Heart left ventricle (tissue), 16 donors: ENCODE results near the gene DCAF6. TPM values are rescaled to one million over a fixed set of nuclear protein-coding genes. Genes with fewer than 3 reads are reported as not detected.

Source experiments
- ATAC-seq, 4 donors: fragments of 200-7000 bp; cut with Tn5 transposase; one replicate each; pipeline ENCODE4 v1.9.1; 2020 to 2022; ENCODE audit warnings: moderate library complexity in 4 of 4, mild to moderate bottlenecking in 3 of 4, moderate number of reproducible peaks in 1 of 4
- DNase-seq, 5 donors: peaks; one replicate each; pipeline ENCODE4 v3.0.0-alpha.2; 2020
- H3K27ac ChIP-seq, 12 donors: fragments of 200-600 bp; sonication (generic) in 4 of 12; one replicate each; pipeline versions ENCODE4 v1.5.0 to v1.8.0; 2016 to 2022; ENCODE audit warnings: mild to moderate bottlenecking in 2 of 12
- H3K27me3 ChIP-seq, 9 donors: fragments of 200-600 bp; sonication (generic) in 2 of 9; one replicate each; pipeline versions ENCODE4 v1.5.1 to v1.8.0; 2016 to 2022; ENCODE audit warnings: mild to moderate bottlenecking in 3 of 9
- H3K36me3 ChIP-seq, 9 donors: fragments of 200-600 bp; sonication (generic) in 2 of 9; one replicate each; pipeline versions ENCODE4 v1.5.0 to v1.8.0; 2018 to 2022; ENCODE audit warnings: mild to moderate bottlenecking in 2 of 9
- H3K4me1 ChIP-seq, 12 donors: fragments of 200-600 bp; sonication (generic) in 4 of 12; one replicate each; pipeline versions ENCODE4 v1.5.0 to v1.8.0; 2016 to 2022; ENCODE audit warnings: mild to moderate bottlenecking in 3 of 12
- H3K4me3 ChIP-seq, 12 donors: fragments of 200-600 bp; sonication (generic) in 4 of 12; one replicate each; pipeline versions ENCODE4 v1.5.0 to v1.8.0; 2017 to 2022; ENCODE audit warnings: mild to moderate bottlenecking in 9 of 12, moderate library complexity in 4 of 12
- H3K9me3 ChIP-seq, 12 donors: fragments of 200-600 bp; sonication (generic) in 4 of 12; one replicate each; pipeline versions ENCODE4 v1.5.0 to v1.8.0; 2016 to 2022; ENCODE audit warnings: mild to moderate bottlenecking in 1 of 12
- POLR2A ChIP-seq, 2 donors: fragments of 450-650 bp; IDR thresholded peaks; one replicate each; pipeline ENCODE4 v1.6.1; 2017; ENCODE audit warnings: antibody characterized with exemption in 2 of 2, mild to moderate bottlenecking in 2 of 2, moderate library complexity in 2 of 2
- WGBS, 4 donors: extraction: QIAGEN DNeasy Blood & Tissue Kit in 2 of 4; methylation state at CpG; one replicate each; pipeline versions ENCODE4 v1.1.5 to v1.1.7; 2013 to 2018; 5-methylcytosine and 5-hydroxymethylcytosine counted together
- intact Hi-C, 10 donors: fragments of 100-400 bp; cut with DNase I; formaldehyde crosslinking; loops; one replicate each; pipeline versions ENCODE4 v1.11.1 to v1.14.2; 2022
- polyA plus RNA-seq, 2 donors: library from polyadenylated mRNA; stranded (reverse); fragments of 200-250 nt; gene quantifications; one replicate each; pipeline ENCODE4 v1.2.3, GENCODE V29; 2013
- total RNA-seq, 9 donors: library from RNA; depleted of rRNA in 2 of 9; stranded (reverse); fragments of >200 nt in 2 of 9; fragmentation: NEBNext Ultra II Directional in 3 of 9; extraction: Animal tissue kit (Norgen Biotek cat#: 25700) in 3 of 9; gene quantifications; one replicate each; pipeline versions ENCODE4 v1.1.0 to v1.2.4, GENCODE V29; 2016 to 2023
- TF ChIP-seq, protein P1 (sequence below), 12 donors: fragments of 200-600 bp; sonication (generic) in 4 of 12; IDR thresholded peaks; one replicate each; pipeline versions ENCODE4 v1.5.0 to v1.8.0; 2018 to 2022; ENCODE audit warnings: antibody characterized with exemption in 12 of 12, mild to moderate bottlenecking in 5 of 12
- donor health status: ischemic (EF 13 %, LVEDD 7.1; RV severe dilation, severe dysfunction).
- donor health status: healthy with polysubstance abuse.
- donor health status: DM: no; HTN: yes; CAD: no.
- donor health status: DM: no; HTN: no; CAD: no.
- donor health status: ischemic (EF 25% LVEDD 6.9; RV normal size, moderate dysfunction).
- donor health status: ischemic (EF 25% LVEDD 5.7; RV mildly dilated, moderate dysfunction).
- donor health status: healthy.
- donor health status: DM: yes; HTN: yes; CAD: no.
- donor health status: ischemic (EF 35%, LVEDD 5.7; RV mildly dilated, moderate dysfunction).
- donor health status: nonischemic (EF 11% LVEDD 7.7; RV severe dilation, severe dysfunction).
- donor health status: DM: yes; HTN: yes; CAD: no.
- donor health status: PGD.
- donor health status: ischemic (EF 29% LVEDD 5.4; RV normal size, mild dysfunction).
- donor health status: nonischemic (EF 23%, LVEDD 6.1; RV moderate dilation, normal function).

Gene DCAF6
- total and polyA plus RNA-seq, 11 donors = 66.9 to 245 (median 180) TPM

DNA sequence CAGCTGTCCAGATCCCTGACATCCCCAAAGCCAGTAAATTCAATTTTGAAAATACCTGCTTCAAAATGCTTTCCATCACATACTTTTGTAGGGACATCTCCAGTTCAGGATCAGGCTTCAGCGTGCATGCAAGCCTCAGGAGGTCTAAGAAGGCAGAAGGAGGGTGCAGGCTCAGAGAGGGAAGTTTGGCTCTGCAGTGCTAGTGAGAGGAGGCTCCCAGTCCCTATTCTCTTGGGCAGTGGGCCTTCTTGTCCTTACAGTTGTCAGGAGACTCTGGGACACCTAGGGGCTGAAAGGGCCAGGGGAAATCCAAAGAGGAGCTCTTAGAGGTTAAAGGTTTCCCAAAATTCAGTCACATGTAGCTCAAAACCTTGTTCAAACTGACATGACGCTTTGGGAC lies 42.7 kb upstream of the DCAF6 start:
- no peaks in the 10 kb centered on the region for H3K27me3 ChIP-seq
- intact Hi-C loops = no loop called here
- ATAC-seq = no peak
- WGBS, 4 donors = 82 to 85% (median 82%) methylated on average over 2 of the region's 2 CpGs
- H3K36me3 ChIP-seq = no peaks in the 10 kb centered on the region
- H3K27ac ChIP-seq = no peak overlapping the region
- no peaks in the 10 kb centered on the region for H3K9me3 ChIP-seq
- H3K4me1 ChIP-seq = peaks cover 0 to 2% (median 0%) of the 10 kb centered on the region in 12 donors
- TF ChIP-seq POLR2A (IDR thresholded peaks at IDR 0.05) = no peak
- TF ChIP-seq, protein P1, sequence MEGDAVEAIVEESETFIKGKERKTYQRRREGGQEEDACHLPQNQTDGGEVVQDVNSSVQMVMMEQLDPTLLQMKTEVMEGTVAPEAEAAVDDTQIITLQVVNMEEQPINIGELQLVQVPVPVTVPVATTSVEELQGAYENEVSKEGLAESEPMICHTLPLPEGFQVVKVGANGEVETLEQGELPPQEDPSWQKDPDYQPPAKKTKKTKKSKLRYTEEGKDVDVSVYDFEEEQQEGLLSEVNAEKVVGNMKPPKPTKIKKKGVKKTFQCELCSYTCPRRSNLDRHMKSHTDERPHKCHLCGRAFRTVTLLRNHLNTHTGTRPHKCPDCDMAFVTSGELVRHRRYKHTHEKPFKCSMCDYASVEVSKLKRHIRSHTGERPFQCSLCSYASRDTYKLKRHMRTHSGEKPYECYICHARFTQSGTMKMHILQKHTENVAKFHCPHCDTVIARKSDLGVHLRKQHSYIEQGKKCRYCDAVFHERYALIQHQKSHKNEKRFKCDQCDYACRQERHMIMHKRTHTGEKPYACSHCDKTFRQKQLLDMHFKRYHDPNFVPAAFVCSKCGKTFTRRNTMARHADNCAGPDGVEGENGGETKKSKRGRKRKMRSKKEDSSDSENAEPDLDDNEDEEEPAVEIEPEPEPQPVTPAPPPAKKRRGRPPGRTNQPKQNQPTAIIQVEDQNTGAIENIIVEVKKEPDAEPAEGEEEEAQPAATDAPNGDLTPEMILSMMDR (IDR thresholded peaks at IDR 0.05) = no peak
- H3K4me3 ChIP-seq = no peak overlapping the region
- DNase-seq = no peak

DNA sequence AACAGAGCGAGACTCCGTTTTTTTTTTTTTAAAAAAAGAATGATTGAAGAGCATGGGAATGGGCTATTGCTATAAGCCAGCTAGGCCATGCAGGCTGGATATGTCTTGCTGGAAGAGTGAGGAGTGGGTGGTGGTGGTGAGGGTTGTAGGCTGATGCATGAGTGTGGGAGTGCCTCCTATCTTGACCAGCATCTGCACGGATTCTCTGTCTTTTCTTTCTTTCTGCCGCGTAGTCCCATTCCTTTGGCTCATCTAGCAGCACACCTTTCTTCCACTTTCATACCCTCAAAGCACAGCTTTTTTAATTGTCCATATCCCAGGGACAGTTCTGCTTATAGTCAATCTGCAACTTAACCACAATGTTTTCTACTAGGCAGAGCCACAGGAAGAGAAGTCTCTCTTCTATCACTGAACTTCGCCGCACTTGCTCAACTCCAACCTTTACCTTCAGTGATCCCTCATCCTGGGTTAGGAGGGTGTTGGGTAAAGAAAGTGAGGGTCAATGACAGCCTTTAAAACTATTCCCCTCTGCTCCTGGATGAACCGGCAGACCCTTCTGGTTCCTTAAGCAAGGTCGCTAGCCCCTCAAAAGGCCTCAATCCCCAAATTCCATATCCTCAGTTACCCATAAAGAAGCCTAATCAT lies 37.8 kb upstream of the DCAF6 start:
- no peaks in the 10 kb centered on the region for H3K27me3 ChIP-seq
- H3K9me3 ChIP-seq = no peaks in the 10 kb centered on the region
- H3K36me3 ChIP-seq = no peaks in the 10 kb centered on the region
- WGBS, 4 donors = 90 to 97% (median 93%) methylated on average over 9 of the region's 9 CpGs
- ATAC-seq (no peak), DNase-seq (no peak)
- H3K27ac ChIP-seq = no peak overlapping the region
- no peak overlapping the region for H3K4me3 ChIP-seq
- no peak for TF ChIP-seq POLR2A (IDR thresholded peaks at IDR 0.05)
- TF ChIP-seq, protein P1 (IDR thresholded peaks at IDR 0.05) = no peak
- intact Hi-C loops = no loop called here
- peaks cover 0 to 7% (median 0%) of the 10 kb centered on the region in 12 donors for H3K4me1 ChIP-seq

DNA sequence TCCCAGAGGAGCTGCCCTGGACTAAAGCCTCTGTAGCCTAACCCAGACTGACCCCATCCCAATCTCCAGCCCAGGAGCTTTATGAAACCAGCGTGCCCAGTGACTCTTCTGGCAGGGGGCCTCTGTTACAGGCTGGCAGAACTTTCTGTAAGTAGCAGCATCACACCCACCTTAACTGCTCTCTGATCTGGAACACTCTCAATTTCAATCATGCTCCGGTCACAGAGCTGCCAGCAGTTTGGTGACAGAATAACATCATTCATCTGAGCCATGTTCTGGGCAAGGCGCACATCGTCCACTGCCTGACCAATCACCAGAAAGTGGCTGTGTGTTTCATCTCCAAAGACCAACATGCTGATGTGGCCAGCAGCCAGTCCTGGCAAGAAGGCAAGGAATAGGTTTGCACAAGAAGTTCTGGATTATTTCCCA lies 37.2 kb upstream of the DCAF6 start:
- 41 to 69% (median 51%) methylated on average over 4 of the region's 4 CpGs for WGBS, 4 donors
- DNase-seq (peak in 3 of 5 donors; percentile 15 to 40 (median 36)), ATAC-seq (peak; percentile 75 to 96 (median 85))

DNA sequence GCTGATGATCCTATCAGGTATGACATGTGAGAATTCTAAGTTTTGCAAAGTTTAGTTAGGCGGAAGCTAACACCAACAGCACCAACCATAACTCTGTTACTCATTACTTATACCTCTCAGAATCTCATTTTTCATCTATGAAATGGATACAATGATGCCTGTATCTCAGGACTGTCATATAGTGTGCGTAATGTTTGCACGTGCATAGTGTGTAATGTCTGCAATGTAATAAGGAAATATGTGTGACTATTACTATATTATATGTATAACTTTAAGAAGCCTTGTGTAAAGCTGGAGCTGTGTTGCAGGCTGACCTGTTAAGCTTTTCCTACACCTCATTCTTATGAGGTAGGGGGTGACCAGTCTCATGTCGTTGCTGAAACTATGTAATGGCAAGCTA lies 35.6 kb upstream of the DCAF6 start:
- Histone ChIP-seq H3K4me3 (no peak overlapping the region), H3K27me3 (no peaks in the 10 kb centered on the region), H3K4me1 (peaks cover 0 to 12% (median 0%) of the 10 kb centered on the region in 12 donors), H3K36me3 (no peaks in the 10 kb centered on the region), H3K27ac (no peak overlapping the region), H3K9me3 (no peaks in the 10 kb centered on the region)
- ATAC-seq = no peak
- TF ChIP-seq, protein P1 (IDR thresholded peaks at IDR 0.05) = no peak
- no peak for TF ChIP-seq POLR2A (IDR thresholded peaks at IDR 0.05)
- no peak for DNase-seq
- WGBS, 4 donors = 92 to 98% (median 96%) methylated on average over 4 of the region's 4 CpGs
- intact Hi-C loops = loop anchor here in 1 of 10 donors (10.0 kb wide), 1 partner anchor 66 kb away; no protein-coding TSS in a partner anchor

More for the DNA sequence above, 37.2 kb upstream of the DCAF6 start:
- intact Hi-C loops = no loop called here
- no peak for TF ChIP-seq POLR2A (IDR thresholded peaks at IDR 0.05)
- TF ChIP-seq, protein P1 (IDR thresholded peaks at IDR 0.05) = no peak
- Histone ChIP-seq H3K27me3 (no peaks in the 10 kb centered on the region), H3K4me1 (peaks cover 0 to 7% (median 0%) of the 10 kb centered on the region in 12 donors), H3K36me3 (no peaks in the 10 kb centered on the region), H3K4me3 (no peak overlapping the region), H3K27ac (no peak overlapping the region), H3K9me3 (no peaks in the 10 kb centered on the region)
